HCT116 (cell line): ENCODE results near the gene UBL4B. TPM values are rescaled to one million over a fixed set of nuclear protein-coding genes. Genes with fewer than 3 reads are reported as not detected.

Source experiments
- ATAC-seq: fragments of 200-7000 bp; cut with Tn5 transposase; 2 replicates; pipeline ENCODE4 v1.9.1; 2020; ENCODE audit warnings: mild to moderate bottlenecking, moderate library complexity
- BruUV-seq: library from RNA; stranded (reverse); fragments of 400-500 nt; replicated peaks from 2 replicates; lab custom pipeline; 2021; lab: Mats Ljungman, UMichigan
- CTCF ChIA-PET: fragments of 300-600 bp; sonication (Branson Sonifier 250); formaldehyde crosslinking; loops from one replicate; lab custom pipeline; 2021; ENCODE audit warnings: antibody characterized with exemption; lab: Charles Lee
- POLR2A ChIA-PET: fragments of 300-600, 350-600 bp; sonication (Branson Sonifier 250); formaldehyde crosslinking; loops from one replicate; lab custom pipeline; 2021; ENCODE audit warnings: antibody characterized with exemption; lab: Charles Lee
- RAD21 ChIA-PET, 2 experiments: fragments of 300-600 bp; sonication (Branson Sonifier 250); formaldehyde crosslinking; loops; one replicate each; lab custom pipeline; 2023; ENCODE audit warnings: low total read pairs in 2 of 2; ENCODE audit not compliant: uncharacterized antibody in 2 of 2, unreplicated experiment in 2 of 2, low non-redundant PET in 1 of 2; lab: Charles Lee
- DNase-seq: peaks from one replicate; pipeline ENCODE4 v3.0.0-alpha.2; 2010; ENCODE audit warnings: low read depth, low spot score
- H2AFZ ChIP-seq: fragments of 200-600 bp; shearing (Covaris generic), sonication (generic); 2 replicates; pipeline ENCODE4 v1.6.1; 2017; ENCODE audit warnings: low read depth, mixed run types, mixed read lengths, antibody characterized with exemption, low read length; ENCODE audit not compliant: poor library complexity, severe bottlenecking
- H3K27ac ChIP-seq: 2 replicates; pipeline ENCODE4 v1.5.1; 2012; ENCODE audit warnings: low read depth, low read length
- H3K27me3 ChIP-seq: fragments of 200-600 bp; sonication (generic); 2 replicates; pipeline ENCODE4 v1.6.1; 2016; ENCODE audit warnings: mixed run types, low read length, mixed read lengths; ENCODE audit not compliant: insufficient read depth
- H3K36me3 ChIP-seq, 2 experiments: fragments of 200-500 bp in 1 of 2; fragments of 200-600 bp in 1 of 2; sonication (Bioruptor generic) in 1 of 2; sonication (generic) in 1 of 2; 2 replicates each; pipeline versions ENCODE4 v1.5.1 to v1.6.1; 2014 to 2016; ENCODE audit warnings: low read length in 2 of 2, inconsistent platforms in 1 of 2, mixed read lengths in 1 of 2, mixed run types in 1 of 2; ENCODE audit not compliant: insufficient read depth in 2 of 2, control insufficient read depth in 1 of 2
- H3K4me1 ChIP-seq, 2 experiments: fragments of 200-600 bp in 1 of 2; sonication (generic) in 1 of 2; 2 replicates each; pipeline versions ENCODE4 v1.5.1 to v1.6.1; 2012 to 2017; ENCODE audit warnings: low read length in 2 of 2, inconsistent platforms in 1 of 2, mild to moderate bottlenecking in 1 of 2, mixed read lengths in 1 of 2, mixed run types in 1 of 2, moderate library complexity in 1 of 2; ENCODE audit not compliant: insufficient read depth in 2 of 2, control insufficient read depth in 1 of 2
- H3K4me2 ChIP-seq: fragments of 200-600 bp; sonication (generic); 2 replicates; pipeline ENCODE4 v1.6.1; 2017; ENCODE audit warnings: mixed run types, low read length, mixed read lengths
- H3K4me3 ChIP-seq, 2 experiments: fragments of 200-600 bp in 1 of 2; sonication (generic) in 1 of 2; replicated peaks in 1 of 2; 2 replicates each; pipeline ENCODE4 v1.5.1; 2011 to 2016; ENCODE audit warnings: low read length in 2 of 2, control low read depth in 1 of 2, low read depth in 1 of 2, mild to moderate bottlenecking in 1 of 2, mixed read lengths in 1 of 2, mixed run types in 1 of 2
- H3K79me2 ChIP-seq: fragments of 200-600 bp; sonication (generic); 2 replicates; pipeline ENCODE4 v1.6.1; 2017; ENCODE audit warnings: mild to moderate bottlenecking, mixed run types, low read length, moderate library complexity, mixed read lengths; ENCODE audit not compliant: insufficient read depth
- H3K9ac ChIP-seq: fragments of 200-600 bp; sonication (generic); 2 replicates; pipeline ENCODE4 v1.6.1; 2016; ENCODE audit warnings: low read length, mixed read lengths
- H3K9me2 ChIP-seq: fragments of 200-600 bp; sonication (generic), shearing (Covaris generic); 2 replicates; pipeline ENCODE4 v1.6.1; 2017; ENCODE audit warnings: mixed run types, mild to moderate bottlenecking, moderate library complexity; ENCODE audit not compliant: insufficient read depth
- H3K9me3 ChIP-seq, 2 experiments: fragments of 200-500 bp in 1 of 2; fragments of 200-600 bp in 1 of 2; sonication (Bioruptor generic) in 1 of 2; sonication (generic) in 1 of 2; 2 replicates each; pipeline ENCODE4 v1.6.1; 2014 to 2017; ENCODE audit warnings: low read length in 2 of 2, mixed read lengths in 2 of 2, inconsistent platforms in 1 of 2, low read depth in 1 of 2, mild to moderate bottlenecking in 1 of 2, mixed run types in 1 of 2, moderate library complexity in 1 of 2; ENCODE audit not compliant: control insufficient read depth in 1 of 2, insufficient read depth in 1 of 2
- H4K20me1 ChIP-seq: fragments of 200-600 bp; sonication (generic), shearing (Covaris generic); 2 replicates; pipeline ENCODE4 v1.6.1; 2017; ENCODE audit warnings: mixed run types, mild to moderate bottlenecking, moderate library complexity; ENCODE audit not compliant: insufficient read depth
- EGR1 ChIP-seq: IDR thresholded peaks from 2 replicates; pipeline ENCODE4 v1.6.1; 2012; ENCODE audit warnings: low read depth
- EZH2 ChIP-seq: fragments of 200-600 bp; sonication (generic); IDR thresholded peaks from 2 replicates; pipeline ENCODE4 v1.6.1; 2017; ENCODE audit warnings: antibody characterized with exemption, mixed run types
- EZH2phosphoT487 ChIP-seq: fragments of 200-600 bp; IDR thresholded peaks from 2 replicates; pipeline ENCODE4 v1.6.1; 2018; ENCODE audit warnings: antibody characterized with exemption, borderline replicate concordance
- RAD21 ChIP-seq: IDR thresholded peaks from 2 replicates; pipeline ENCODE4 v1.6.1; 2012; ENCODE audit warnings: low read depth, mild to moderate bottlenecking
- SRF ChIP-seq: IDR thresholded peaks from 2 replicates; pipeline ENCODE4 v1.6.1; 2012; ENCODE audit warnings: low read depth
- intact Hi-C: fragments of 100-400 bp; cut with micrococcal nuclease; formaldehyde crosslinking; loops from 2 replicates; pipeline ENCODE4 v1.10.0; 2022
- total RNA-seq: library from RNA; stranded (reverse); gene quantifications from one replicate; pipeline ENCODE4 v1.2.1, GENCODE V29; 2021; ENCODE audit not compliant: unreplicated experiment
- TF ChIP-seq, protein P1 (sequence below): IDR thresholded peaks from 2 replicates; pipeline ENCODE4 v1.6.1; 2012

The UBL4B gene
- total RNA-seq, 1 experiment from 2014 or later = 0.57 TPM

- BruUV-seq = no TSS peak
- Histone ChIP-seq H3K4me1 (no peaks in the 10 kb centered on the region), H3K9me2 (no peaks in the 10 kb centered on the region)
- DNase-seq = no peak
- POLR2A ChIA-PET = no interaction called here
- no peak for TF ChIP-seq SRF
- TF ChIP-seq, all 23 proteins: peak for 0
- Histone ChIP-seq H2AFZ (no peak overlapping the region), H3K4me2 (no peak overlapping the region), H3K4me3 (no peak overlapping the region), H3K9me3 (peaks cover 5 to 10% of the 10 kb centered on the region in 2 experiments; a peak in 2 of 4 replicates), H4K20me1 (no peaks in the 10 kb centered on the region), H3K9ac (no peak overlapping the region), H3K27me3 (no peaks in the 10 kb centered on the region), H3K36me3 (no peaks in the 10 kb centered on the region), H3K79me2 (no peaks in the 10 kb centered on the region), H3K27ac (no peak overlapping the region)
- ATAC-seq = no peak
- RAD21 ChIA-PET = no interaction called here
- intact Hi-C loops = no loop called here
- CTCF ChIA-PET = no interaction called here
Observed at GRCh38 chr1:110125810-110126209, 13.6 kb downstream of the UBL4B start.

DNA sequence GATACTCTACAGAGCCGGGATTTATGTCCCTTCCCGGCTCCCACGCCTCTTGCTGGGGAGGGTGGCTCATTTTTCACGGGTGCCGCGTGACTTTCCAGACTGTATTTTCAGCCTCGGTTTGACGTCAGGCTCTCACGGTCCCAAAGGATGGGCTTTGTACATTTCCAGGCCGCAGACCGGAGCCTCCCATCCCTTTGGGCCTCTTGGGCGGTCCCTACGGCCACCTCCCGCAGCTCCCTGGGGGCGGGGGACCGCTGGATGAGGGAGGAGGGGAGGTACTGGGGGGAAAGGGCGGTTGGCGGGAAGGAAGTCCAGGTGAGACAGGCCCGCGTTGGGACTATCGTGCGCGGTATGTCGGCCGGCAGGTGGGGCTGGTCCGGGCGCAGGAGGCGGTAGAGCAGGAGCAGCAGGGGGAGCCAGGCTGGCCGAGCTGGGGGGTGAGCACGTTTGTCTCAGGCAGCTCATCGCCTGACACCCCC is 17.9 kb downstream of the UBL4B start:
- POLR2A ChIA-PET = no interaction called here
- DNase-seq (no peak), ATAC-seq (no peak)
- Histone ChIP-seq H3K79me2 (no peaks in the 10 kb centered on the region), H4K20me1 (no peaks in the 10 kb centered on the region), H3K9ac (no peak overlapping the region), H3K4me1 (no peaks in the 10 kb centered on the region), H3K27ac (no peak overlapping the region), H3K27me3 (no peaks in the 10 kb centered on the region), H2AFZ (no peak overlapping the region), H3K9me3 (no peaks in the 10 kb centered on the region), H3K4me2 (no peak overlapping the region), H3K9me2 (no peaks in the 10 kb centered on the region), H3K36me3 (no peaks in the 10 kb centered on the region), H3K4me3 (no peak overlapping the region)
- intact Hi-C loops = no loop called here
- RAD21 ChIA-PET = no interaction called here
- CTCF ChIA-PET = no interaction called here
- no peak for TF ChIP-seq EGR1
- no peak for TF ChIP-seq EZH2phosphoT487
- TF ChIP-seq, protein P1, sequence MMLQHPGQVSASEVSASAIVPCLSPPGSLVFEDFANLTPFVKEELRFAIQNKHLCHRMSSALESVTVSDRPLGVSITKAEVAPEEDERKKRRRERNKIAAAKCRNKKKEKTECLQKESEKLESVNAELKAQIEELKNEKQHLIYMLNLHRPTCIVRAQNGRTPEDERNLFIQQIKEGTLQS = no peak
- no peak for TF ChIP-seq EZH2
- no peak for TF ChIP-seq RAD21
- no TSS peak for BruUV-seq
